Measurements from ENCODE around the gene GSTO2. TPM values are rescaled to one million over a fixed set of nuclear protein-coding genes. Genes with fewer than 3 reads are reported as not detected.

Gene GSTO2
- total and polyA plus RNA-seq, 2 of the 13 experiments (the other 11 are each of a cell fraction or from before 2014, with no cell fraction given), result 2.1 to 7.9 TPM

DNA sequence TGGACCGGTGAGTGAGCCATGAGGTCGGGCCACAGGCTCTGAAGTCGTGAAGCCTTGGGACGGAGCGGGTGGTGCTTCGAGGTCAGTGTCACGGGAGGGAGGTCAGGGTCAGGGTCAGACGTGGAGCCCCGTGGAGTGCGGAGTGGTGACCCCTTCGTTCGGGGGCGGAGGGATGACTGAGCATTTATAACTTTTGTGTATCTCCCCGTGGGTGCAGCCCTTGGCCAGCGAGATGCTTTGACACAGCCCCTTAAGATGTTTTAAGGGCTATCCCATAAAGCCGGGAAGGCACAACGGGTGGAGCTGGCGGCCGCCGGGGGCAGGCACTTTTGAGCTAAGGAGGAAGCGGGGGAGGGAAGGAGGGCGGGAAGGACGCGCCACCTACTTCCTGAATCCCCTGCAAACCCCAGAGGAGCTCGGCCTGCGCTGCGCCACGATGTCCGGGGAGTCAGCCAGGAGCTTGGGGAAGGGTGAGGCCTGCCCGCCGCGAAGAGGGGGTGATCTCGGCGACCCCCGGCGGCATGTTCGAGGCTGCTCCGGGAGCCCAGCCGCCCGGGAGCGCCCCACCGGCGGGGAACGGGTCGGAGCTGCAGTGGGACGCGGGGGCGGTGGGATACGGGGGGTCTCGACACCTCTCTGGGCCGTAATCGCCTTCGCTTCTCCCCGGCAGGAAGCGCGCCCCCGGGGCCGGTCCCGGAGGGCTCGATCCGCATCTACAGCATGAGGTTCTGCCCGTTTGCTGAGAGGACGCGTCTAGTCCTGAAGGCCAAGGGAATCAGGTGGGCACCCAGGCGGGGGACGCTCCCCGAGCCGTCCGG is 14.3 kb upstream of the GSTO2 start, which contains the start of gene GSTO1 (continued):
- TF ChIP-seq, protein P1, sequence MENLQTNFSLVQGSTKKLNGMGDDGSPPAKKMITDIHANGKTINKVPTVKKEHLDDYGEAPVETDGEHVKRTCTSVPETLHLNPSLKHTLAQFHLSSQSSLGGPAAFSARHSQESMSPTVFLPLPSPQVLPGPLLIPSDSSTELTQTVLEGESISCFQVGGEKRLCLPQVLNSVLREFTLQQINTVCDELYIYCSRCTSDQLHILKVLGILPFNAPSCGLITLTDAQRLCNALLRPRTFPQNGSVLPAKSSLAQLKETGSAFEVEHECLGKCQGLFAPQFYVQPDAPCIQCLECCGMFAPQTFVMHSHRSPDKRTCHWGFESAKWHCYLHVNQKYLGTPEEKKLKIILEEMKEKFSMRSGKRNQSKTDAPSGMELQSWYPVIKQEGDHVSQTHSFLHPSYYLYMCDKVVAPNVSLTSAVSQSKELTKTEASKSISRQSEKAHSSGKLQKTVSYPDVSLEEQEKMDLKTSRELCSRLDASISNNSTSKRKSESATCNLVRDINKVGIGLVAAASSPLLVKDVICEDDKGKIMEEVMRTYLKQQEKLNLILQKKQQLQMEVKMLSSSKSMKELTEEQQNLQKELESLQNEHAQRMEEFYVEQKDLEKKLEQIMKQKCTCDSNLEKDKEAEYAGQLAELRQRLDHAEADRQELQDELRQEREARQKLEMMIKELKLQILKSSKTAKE (CRISPR knock-in tag; IDR thresholded peaks at IDR 0.05; ENCODE audit: borderline replicate concordance), result peak; percentile 33; the same call in 1 of the 2 replicates
- peak; percentile 54 for TF ChIP-seq ZNF543 (CRISPR knock-in tag; IDR thresholded peaks at IDR 0.05)
- TF ChIP-seq, protein P2, sequence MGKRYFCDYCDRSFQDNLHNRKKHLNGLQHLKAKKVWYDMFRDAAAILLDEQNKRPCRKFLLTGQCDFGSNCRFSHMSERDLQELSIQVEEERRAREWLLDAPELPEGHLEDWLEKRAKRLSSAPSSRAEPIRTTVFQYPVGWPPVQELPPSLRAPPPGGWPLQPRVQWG (CRISPR knock-in tag; IDR thresholded peaks at IDR 0.05; ENCODE audit: borderline replicate concordance, low read depth), result no peak
- no peak for TF ChIP-seq SIX4 (CRISPR knock-in tag; IDR thresholded peaks at IDR 0.05)
- TF ChIP-seq, protein P3, sequence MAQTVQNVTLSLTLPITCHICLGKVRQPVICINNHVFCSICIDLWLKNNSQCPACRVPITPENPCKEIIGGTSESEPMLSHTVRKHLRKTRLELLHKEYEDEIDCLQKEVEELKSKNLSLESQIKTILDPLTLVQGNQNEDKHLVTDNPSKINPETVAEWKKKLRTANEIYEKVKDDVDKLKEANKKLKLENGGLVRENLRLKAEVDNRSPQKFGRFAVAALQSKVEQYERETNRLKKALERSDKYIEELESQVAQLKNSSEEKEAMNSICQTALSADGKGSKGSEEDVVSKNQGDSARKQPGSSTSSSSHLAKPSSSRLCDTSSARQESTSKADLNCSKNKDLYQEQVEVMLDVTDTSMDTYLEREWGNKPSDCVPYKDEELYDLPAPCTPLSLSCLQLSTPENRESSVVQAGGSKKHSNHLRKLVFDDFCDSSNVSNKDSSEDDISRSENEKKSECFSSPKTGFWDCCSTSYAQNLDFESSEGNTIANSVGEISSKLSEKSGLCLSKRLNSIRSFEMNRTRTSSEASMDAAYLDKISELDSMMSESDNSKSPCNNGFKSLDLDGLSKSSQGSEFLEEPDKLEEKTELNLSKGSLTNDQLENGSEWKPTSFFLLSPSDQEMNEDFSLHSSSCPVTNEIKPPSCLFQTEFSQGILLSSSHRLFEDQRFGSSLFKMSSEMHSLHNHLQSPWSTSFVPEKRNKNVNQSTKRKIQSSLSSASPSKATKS (CRISPR knock-in tag; IDR thresholded peaks at IDR 0.05), result 0 out of 2 replicates have a peak, but pooled peaks have one; percentile 14
- 0 out of 2 replicates have a peak, but pooled peaks have one; percentile 35 for TF ChIP-seq GLI4 (CRISPR knock-in tag; IDR thresholded peaks at IDR 0.05; ENCODE audit: borderline replicate concordance)
- TF ChIP-seq KDM2A (CRISPR knock-in tag; IDR thresholded peaks at IDR 0.05; ENCODE audit: borderline replicate concordance, low read depth), result peak; percentile 78
- no peak for TF ChIP-seq ZNF432 (CRISPR knock-in tag; IDR thresholded peaks at IDR 0.05; ENCODE audit: borderline replicate concordance)
- TF ChIP-seq CCAR2 (optimal IDR thresholded peaks at IDR 0.05; ENCODE audit: low read depth, low read length), result no peak
- no peak for TF ChIP-seq ZNF782 (CRISPR knock-in tag; IDR thresholded peaks at IDR 0.05; ENCODE audit: borderline replicate concordance)
- no peak for TF ChIP-seq NKX3-1 (CRISPR knock-in tag; IDR thresholded peaks at IDR 0.05)
- TF ChIP-seq, protein P4, sequence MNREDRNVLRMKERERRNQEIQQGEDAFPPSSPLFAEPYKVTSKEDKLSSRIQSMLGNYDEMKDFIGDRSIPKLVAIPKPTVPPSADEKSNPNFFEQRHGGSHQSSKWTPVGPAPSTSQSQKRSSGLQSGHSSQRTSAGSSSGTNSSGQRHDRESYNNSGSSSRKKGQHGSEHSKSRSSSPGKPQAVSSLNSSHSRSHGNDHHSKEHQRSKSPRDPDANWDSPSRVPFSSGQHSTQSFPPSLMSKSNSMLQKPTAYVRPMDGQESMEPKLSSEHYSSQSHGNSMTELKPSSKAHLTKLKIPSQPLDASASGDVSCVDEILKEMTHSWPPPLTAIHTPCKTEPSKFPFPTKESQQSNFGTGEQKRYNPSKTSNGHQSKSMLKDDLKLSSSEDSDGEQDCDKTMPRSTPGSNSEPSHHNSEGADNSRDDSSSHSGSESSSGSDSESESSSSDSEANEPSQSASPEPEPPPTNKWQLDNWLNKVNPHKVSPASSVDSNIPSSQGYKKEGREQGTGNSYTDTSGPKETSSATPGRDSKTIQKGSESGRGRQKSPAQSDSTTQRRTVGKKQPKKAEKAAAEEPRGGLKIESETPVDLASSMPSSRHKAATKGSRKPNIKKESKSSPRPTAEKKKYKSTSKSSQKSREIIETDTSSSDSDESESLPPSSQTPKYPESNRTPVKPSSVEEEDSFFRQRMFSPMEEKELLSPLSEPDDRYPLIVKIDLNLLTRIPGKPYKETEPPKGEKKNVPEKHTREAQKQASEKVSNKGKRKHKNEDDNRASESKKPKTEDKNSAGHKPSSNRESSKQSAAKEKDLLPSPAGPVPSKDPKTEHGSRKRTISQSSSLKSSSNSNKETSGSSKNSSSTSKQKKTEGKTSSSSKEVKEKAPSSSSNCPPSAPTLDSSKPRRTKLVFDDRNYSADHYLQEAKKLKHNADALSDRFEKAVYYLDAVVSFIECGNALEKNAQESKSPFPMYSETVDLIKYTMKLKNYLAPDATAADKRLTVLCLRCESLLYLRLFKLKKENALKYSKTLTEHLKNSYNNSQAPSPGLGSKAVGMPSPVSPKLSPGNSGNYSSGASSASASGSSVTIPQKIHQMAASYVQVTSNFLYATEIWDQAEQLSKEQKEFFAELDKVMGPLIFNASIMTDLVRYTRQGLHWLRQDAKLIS (CRISPR knock-in tag; IDR thresholded peaks at IDR 0.05), result no peak
- TF ChIP-seq NAIF1 (CRISPR knock-in tag; IDR thresholded peaks at IDR 0.05; ENCODE audit: borderline replicate concordance), result 0 out of 2 replicates have a peak, but pooled peaks have one; percentile 43
- no peak; the same call in 1 of the 2 replicates for TF ChIP-seq GATA4 (IDR thresholded peaks at IDR 0.05; ENCODE audit: borderline replicate concordance, low read depth)
- TF ChIP-seq CREB3 (CRISPR knock-in tag; IDR thresholded peaks at IDR 0.05), result no peak
- TF ChIP-seq ZNF607 (CRISPR knock-in tag; IDR thresholded peaks at IDR 0.05; ENCODE audit: borderline replicate concordance), result peak; percentile 57; the same call in 1 of the 2 replicates
- no peak for TF ChIP-seq REL (CRISPR knock-in tag; conservative IDR thresholded peaks at IDR 0.05)

Measured in HepG2 (cell line).